DND-41 (cell line): Measurements from ENCODE around the gene SRSF9.
"Not testable (repeated sequence)": the region's sequence is repeated elsewhere in the genome, so short reads cannot be mapped to it uniquely, and the experiment has no call there.

Experiments
- ATAC-seq: fragments of 200-7000 bp; cut with Tn5 transposase; 3 replicates; pipeline ENCODE4 v1.9.1; 2021; ENCODE audit warnings: low read depth; ENCODE audit not compliant: insufficient read depth
- DNase-seq: peaks from one replicate; pipeline ENCODE4 v3.0.0-alpha.2; 2020
- H2AFZ ChIP-seq: 2 replicates; pipeline ENCODE4 v1.6.0; 2012; ENCODE audit warnings: low read depth, low read length
- H3K27ac ChIP-seq: 2 replicates; pipeline ENCODE4 v1.5.1; 2012; ENCODE audit warnings: low read length, inconsistent platforms
- H3K27me3 ChIP-seq: fragments of 200-600 bp; sonication (generic); 2 replicates; pipeline ENCODE4 v1.6.0; 2012; ENCODE audit warnings: low read length, mild to moderate bottlenecking, inconsistent platforms; ENCODE audit not compliant: insufficient read depth, poor library complexity
- H3K36me3 ChIP-seq: 2 replicates; pipeline ENCODE4 v1.5.1; 2012; ENCODE audit warnings: low read length, inconsistent platforms; ENCODE audit not compliant: insufficient read depth
- H3K4me1 ChIP-seq: 2 replicates; pipeline ENCODE4 v1.5.1; 2012; ENCODE audit warnings: mild to moderate bottlenecking, low read length; ENCODE audit not compliant: insufficient read depth
- H3K4me2 ChIP-seq: 2 replicates; pipeline ENCODE4 v1.6.0; 2012; ENCODE audit warnings: mild to moderate bottlenecking, moderate library complexity, low read length, inconsistent platforms; ENCODE audit not compliant: insufficient read depth
- H3K4me3 ChIP-seq, 2 experiments: fragments of 200-600 bp in 1 of 2; shearing (Covaris generic) in 1 of 2; 2 replicates each; pipeline ENCODE4 v1.5.1; 2012 to 2016; ENCODE audit warnings: inconsistent platforms in 2 of 2, low read length in 2 of 2, mild to moderate bottlenecking in 2 of 2, low read depth in 1 of 2, moderate library complexity in 1 of 2
- H3K79me2 ChIP-seq: 2 replicates; pipeline ENCODE4 v1.6.0; 2012; ENCODE audit warnings: low read length, inconsistent platforms; ENCODE audit not compliant: insufficient read depth
- H3K9ac ChIP-seq: 2 replicates; pipeline ENCODE4 v1.6.0; 2012; ENCODE audit warnings: low read depth, mild to moderate bottlenecking, inconsistent platforms, low read length, moderate library complexity
- H3K9me3 ChIP-seq: 2 replicates; pipeline ENCODE4 v1.5.1; 2012; ENCODE audit warnings: low read length, moderate library complexity, mild to moderate bottlenecking, inconsistent platforms; ENCODE audit not compliant: insufficient read depth, severe bottlenecking
- H4K20me1 ChIP-seq: 2 replicates; pipeline ENCODE4 v1.6.0; 2012; ENCODE audit warnings: low read length; ENCODE audit not compliant: insufficient read depth
- CTCF ChIP-seq: IDR thresholded peaks from 2 replicates; pipeline ENCODE4 v1.5.1; 2012; ENCODE audit warnings: borderline replicate concordance, low read length, moderate library complexity, mild to moderate bottlenecking; ENCODE audit not compliant: poor library complexity, severe bottlenecking; ENCODE audit errors: extremely low read depth
- EZH2 ChIP-seq: IDR thresholded peaks from 3 replicates; pipeline ENCODE4 v1.6.1; 2012; ENCODE audit warnings: borderline replicate concordance, low read depth, mild to moderate bottlenecking, moderate library complexity, low read length, inconsistent platforms; ENCODE audit not compliant: severe bottlenecking

The SRSF9 gene

GRCh38 chr12:120490325-120490724 lies 20.8 kb upstream of the SRSF9 start:
- DNase-seq (no peak), ATAC-seq (no peak)
- TF ChIP-seq CTCF: no peak
- TF ChIP-seq EZH2: no peak
- H3K4me3 ChIP-seq: no peak overlapping the region
- no peak overlapping the region for H3K9ac ChIP-seq
- H3K4me1 ChIP-seq: peaks cover 10% of the 10 kb centered on the region
- no peaks in the 10 kb centered on the region for H3K27me3 ChIP-seq
- H3K4me2 ChIP-seq: no peak overlapping the region
- peaks cover 5% of the 10 kb centered on the region; the same call in 1 of the 2 replicates for H3K36me3 ChIP-seq
- H3K9me3 ChIP-seq: no peaks in the 10 kb centered on the region
- H4K20me1 ChIP-seq: no peaks in the 10 kb centered on the region
- no peak overlapping the region for H2AFZ ChIP-seq
- no peak overlapping the region for H3K27ac ChIP-seq
- peaks cover 6% of the 10 kb centered on the region for H3K79me2 ChIP-seq

GRCh38 chr12:120489018-120489417 lies 19.5 kb upstream of the SRSF9 start:
- Histone ChIP-seq H3K79me2 (no peaks in the 10 kb centered on the region), H2AFZ (no peak overlapping the region), H3K9ac (no peak overlapping the region), H3K4me3 (no peak overlapping the region), H3K27ac (no peak overlapping the region), H4K20me1 (no peaks in the 10 kb centered on the region), H3K4me1 (no peaks in the 10 kb centered on the region), H3K27me3 (no peaks in the 10 kb centered on the region), H3K9me3 (no peaks in the 10 kb centered on the region), H3K36me3 (peaks cover 5% of the 10 kb centered on the region; the same call in 1 of the 2 replicates), H3K4me2 (no peak overlapping the region)
- DNase-seq: no peak
- no peak for ATAC-seq
- no peak for TF ChIP-seq EZH2
- TF ChIP-seq CTCF: no peak

- peaks cover 5% of the 10 kb centered on the region; the same call in 1 of the 2 replicates for H3K36me3 ChIP-seq
- ATAC-seq (no peak), DNase-seq (no peak)
- no peak overlapping the region for H2AFZ ChIP-seq
- no peaks in the 10 kb centered on the region for H3K27me3 ChIP-seq
- no peaks in the 10 kb centered on the region for H4K20me1 ChIP-seq
- H3K79me2 ChIP-seq: no peaks in the 10 kb centered on the region
- H3K4me3 ChIP-seq: no peak overlapping the region
- H3K4me2 ChIP-seq: no peak overlapping the region
- no peaks in the 10 kb centered on the region for H3K9me3 ChIP-seq
- H3K4me1 ChIP-seq: no peaks in the 10 kb centered on the region
- H3K27ac ChIP-seq: no peak overlapping the region
- TF ChIP-seq CTCF (no peak), EZH2 (no peak)
- no peak overlapping the region for H3K9ac ChIP-seq
These were observed 18.6 kb upstream of the SRSF9 start for GRCh38 chr12:120488057-120488640.

- not testable (repeated sequence) for H3K4me1 ChIP-seq, H3K9ac ChIP-seq, H3K4me2 ChIP-seq, DNase-seq, H3K36me3 ChIP-seq, H3K79me2 ChIP-seq, H4K20me1 ChIP-seq, H3K27ac ChIP-seq, H3K4me3 ChIP-seq, H3K27me3 ChIP-seq, H2AFZ ChIP-seq, ATAC-seq, H3K9me3 ChIP-seq
These were observed 18.0 kb upstream of the SRSF9 start for GRCh38 chr12:120487552-120487951.
